GM23248 (cell line): ENCODE results near the gene RPRD2.

ENCODE experiments used
- EZH2 ChIP-seq: fragments of 200-600 bp; sonication (generic); IDR thresholded peaks from 2 replicates; pipeline ENCODE4 v1.6.1; 2018; ENCODE audit warnings: antibody characterized with exemption, mild to moderate bottlenecking; ENCODE audit not compliant: insufficient read depth, poor library complexity, severe bottlenecking
- EZH2phosphoT487 ChIP-seq: fragments of 200-600 bp; sonication (generic); IDR thresholded peaks from 2 replicates; pipeline ENCODE4 v1.6.1; 2018; ENCODE audit warnings: antibody characterized with exemption, moderate library complexity, mild to moderate bottlenecking, low read depth; ENCODE audit not compliant: insufficient read depth

DNA sequence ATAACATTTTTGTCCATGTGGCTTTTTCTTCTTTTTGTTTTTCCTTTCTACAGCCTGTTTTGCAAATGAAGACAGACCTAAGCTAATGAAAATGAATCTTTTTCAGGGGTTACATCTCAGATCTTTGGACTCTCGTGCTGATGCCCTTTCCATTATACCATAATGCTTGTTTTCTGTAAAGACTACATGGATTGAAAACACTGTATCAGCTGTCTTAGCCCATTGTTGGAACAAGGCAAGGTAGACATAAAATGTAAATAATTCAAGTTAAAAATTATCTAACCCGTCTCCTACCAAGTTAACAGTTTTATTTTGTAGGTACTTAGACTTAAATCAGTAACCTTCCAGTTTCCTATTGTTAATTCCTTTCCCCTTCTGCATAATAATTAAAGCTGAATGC is 44.9 kb downstream of the RPRD2 start:
- TF ChIP-seq EZH2phosphoT487 (no peak), EZH2 (no peak)
